ENCODE results near the gene SORBS2. TPM values are rescaled to one million over a fixed set of nuclear protein-coding genes. Genes with fewer than 3 reads are reported as not detected.
"Not testable (repeated sequence)": the region's sequence is repeated elsewhere in the genome, so short reads cannot be mapped to it uniquely, and the experiment has no call there.

Gene SORBS2, protein sequence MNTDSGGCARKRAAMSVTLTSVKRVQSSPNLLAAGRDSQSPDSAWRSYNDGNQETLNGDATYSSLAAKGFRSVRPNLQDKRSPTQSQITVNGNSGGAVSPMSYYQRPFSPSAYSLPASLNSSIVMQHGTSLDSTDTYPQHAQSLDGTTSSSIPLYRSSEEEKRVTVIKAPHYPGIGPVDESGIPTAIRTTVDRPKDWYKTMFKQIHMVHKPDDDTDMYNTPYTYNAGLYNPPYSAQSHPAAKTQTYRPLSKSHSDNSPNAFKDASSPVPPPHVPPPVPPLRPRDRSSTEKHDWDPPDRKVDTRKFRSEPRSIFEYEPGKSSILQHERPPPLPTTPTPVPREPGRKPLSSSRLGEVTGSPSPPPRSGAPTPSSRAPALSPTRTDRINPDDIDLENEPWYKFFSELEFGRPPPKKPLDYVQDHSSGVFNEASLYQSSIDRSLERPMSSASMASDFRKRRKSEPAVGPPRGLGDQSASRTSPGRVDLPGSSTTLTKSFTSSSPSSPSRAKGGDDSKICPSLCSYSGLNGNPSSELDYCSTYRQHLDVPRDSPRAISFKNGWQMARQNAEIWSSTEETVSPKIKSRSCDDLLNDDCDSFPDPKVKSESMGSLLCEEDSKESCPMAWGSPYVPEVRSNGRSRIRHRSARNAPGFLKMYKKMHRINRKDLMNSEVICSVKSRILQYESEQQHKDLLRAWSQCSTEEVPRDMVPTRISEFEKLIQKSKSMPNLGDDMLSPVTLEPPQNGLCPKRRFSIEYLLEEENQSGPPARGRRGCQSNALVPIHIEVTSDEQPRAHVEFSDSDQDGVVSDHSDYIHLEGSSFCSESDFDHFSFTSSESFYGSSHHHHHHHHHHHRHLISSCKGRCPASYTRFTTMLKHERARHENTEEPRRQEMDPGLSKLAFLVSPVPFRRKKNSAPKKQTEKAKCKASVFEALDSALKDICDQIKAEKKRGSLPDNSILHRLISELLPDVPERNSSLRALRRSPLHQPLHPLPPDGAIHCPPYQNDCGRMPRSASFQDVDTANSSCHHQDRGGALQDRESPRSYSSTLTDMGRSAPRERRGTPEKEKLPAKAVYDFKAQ (N-terminal part only)
- total RNA-seq (100 to 1,000 TPM; 578 to 776 (median 669) TPM), polyA plus RNA-seq (181 TPM)
- long read RNA-seq, donor 1, full-length matches to known transcripts = 255 of 761 reads
- long read RNA-seq, donor 1, partial matches to known transcripts = 158 of 761 reads
- long read RNA-seq, donor 1, other reads (novel, unspliced or antisense) = 348 of 761 reads
- long read RNA-seq, donor 2, transcript SORBS2-251 (2 exons, 420 nt) = major isoform, 25 of 193 reads
- long read RNA-seq, donor 2, partial matches to known transcripts = 72 of 193 reads
- long read RNA-seq, donor 2, other reads (novel, unspliced or antisense) = 91 of 193 reads
- long read RNA-seq, donor 3, transcript SORBS2-206 (23 exons, 3,043 nt) = minor isoform, 5 of 1,021 reads
- long read RNA-seq, donor 3, transcript SORBS2-260 (6 exons, 780 nt) = minor isoform, 10 of 1,021 reads
- long read RNA-seq, donor 3, transcript SORBS2-251 (2 exons, 420 nt) = major isoform, 68 of 1,021 reads
- long read RNA-seq, donor 3, partial matches to known transcripts = 303 of 1,021 reads
- long read RNA-seq, donor 3, other reads (novel, unspliced or antisense) = 634 of 1,021 reads
- long read RNA-seq, donor 4, full-length matches to known transcripts = 70 of 278 reads
- long read RNA-seq, donor 4, partial matches to known transcripts = 94 of 278 reads
- long read RNA-seq, donor 4, other reads (novel, unspliced or antisense) = 114 of 278 reads

DNA sequence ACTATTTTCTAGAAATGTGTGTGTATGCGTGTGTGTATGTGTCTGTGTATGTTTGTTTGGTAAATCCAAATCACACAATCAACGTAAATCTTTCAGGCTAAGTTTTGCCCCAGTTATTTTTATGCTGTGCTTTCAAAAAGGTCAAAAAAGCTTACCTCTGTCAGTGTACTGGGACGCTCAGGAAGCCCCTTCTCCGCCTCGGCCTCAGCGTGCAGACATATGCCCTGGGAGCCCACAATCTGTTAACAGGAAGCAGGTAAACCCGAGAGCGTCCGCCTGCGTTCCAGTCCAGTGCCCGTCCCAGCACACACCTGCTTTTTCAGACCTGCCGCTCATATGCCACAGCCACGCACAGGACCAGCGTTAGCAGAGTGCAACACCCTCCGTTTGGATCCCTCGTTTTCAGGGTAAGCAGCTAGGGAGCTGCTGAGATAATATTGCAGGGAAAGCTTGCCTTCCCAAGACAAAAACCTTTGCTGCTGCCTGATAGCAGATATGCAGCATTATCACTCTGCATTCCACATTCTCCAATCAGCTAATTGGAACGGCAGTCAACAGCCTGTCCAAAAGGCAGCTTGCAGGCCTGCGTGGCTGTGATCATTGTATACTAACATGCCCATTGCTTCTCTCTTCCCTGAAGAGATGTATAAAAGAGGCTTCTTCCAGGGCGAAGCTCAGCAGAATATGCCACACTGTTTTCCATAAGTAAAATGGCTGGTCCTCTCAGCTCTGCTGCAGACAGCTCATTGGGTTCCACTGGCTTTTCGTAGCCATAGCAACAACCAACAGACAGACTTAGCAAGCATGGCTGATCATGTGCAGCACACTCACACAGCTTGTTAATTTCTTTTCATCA, at the start of gene SORBS2:
Gene SORBS2, minus strand, starts transcription at position 686 of the 856 bp plus-strand sequence. CDS start 121,623 bp downstream, outside the sequence.
- peak within 1 kb of the TSS; percentile 73 for H3K4me3 ChIP-seq (ENCODE audit: low read length)
- WGBS = 23% methylated on average over 20 of the region's 20 CpGs
- H3K27ac ChIP-seq (ENCODE audit: low read length) = peak within 1 kb of the TSS; percentile 95
- peak in 1 of 3 donors; percentile 62 for DNase-seq
- no peaks in the 10 kb centered on the region for H3K9me3 ChIP-seq (ENCODE audit: control insufficient read depth, low read length)
- intact Hi-C loops (cut with DNase I) = loop anchor here in 1 of 4 donors (10.0 kb wide), 1 partner anchor 167 kb away; no protein-coding TSS in a partner anchor
- peak; percentile 84 to 85 for ATAC-seq
- no peaks in the 10 kb centered on the region for H3K4me1 ChIP-seq (ENCODE audit: control insufficient read depth, insufficient read depth, low read length)
- no peaks in the 10 kb centered on the region for H3K27me3 ChIP-seq (ENCODE audit: control insufficient read depth, insufficient read depth)

DNA sequence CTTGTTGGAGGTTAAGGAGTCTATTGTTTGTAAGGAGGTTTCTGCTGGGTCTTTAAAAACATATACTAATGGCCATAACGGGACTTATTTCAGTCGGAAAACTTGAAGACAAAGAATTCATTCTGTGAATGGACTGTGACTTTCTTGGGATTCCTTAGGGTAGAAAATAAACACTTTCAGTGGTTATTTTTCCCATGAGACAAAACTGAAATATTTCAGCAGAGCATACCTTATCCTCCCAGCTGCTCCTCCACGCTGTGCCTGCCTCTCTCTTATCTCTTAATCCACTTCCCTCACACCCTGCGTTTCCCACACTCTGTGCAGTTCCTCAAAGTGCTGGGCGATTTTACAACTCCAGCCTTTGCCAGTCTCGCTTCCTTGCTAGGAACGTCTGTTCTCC, 47.1 kb upstream of the SORBS2 start:
- intact Hi-C loops (cut with DNase I) = no loop called here
- no peaks in the 10 kb centered on the region for H3K9me3 ChIP-seq (ENCODE audit: control insufficient read depth, low read length)
- H3K4me3 ChIP-seq (ENCODE audit: low read length) = no peak overlapping the region
- H3K27ac ChIP-seq (ENCODE audit: low read length) = no peak overlapping the region
- no peak for DNase-seq
- H3K27me3 ChIP-seq (ENCODE audit: control insufficient read depth, insufficient read depth) = no peaks in the 10 kb centered on the region
- H3K4me1 ChIP-seq (ENCODE audit: control insufficient read depth, insufficient read depth, low read length) = no peaks in the 10 kb centered on the region
- peak in 1 of 2 donors; percentile 54 for ATAC-seq
- WGBS = 23% methylated on average over 7 of the region's 7 CpGs

DNA sequence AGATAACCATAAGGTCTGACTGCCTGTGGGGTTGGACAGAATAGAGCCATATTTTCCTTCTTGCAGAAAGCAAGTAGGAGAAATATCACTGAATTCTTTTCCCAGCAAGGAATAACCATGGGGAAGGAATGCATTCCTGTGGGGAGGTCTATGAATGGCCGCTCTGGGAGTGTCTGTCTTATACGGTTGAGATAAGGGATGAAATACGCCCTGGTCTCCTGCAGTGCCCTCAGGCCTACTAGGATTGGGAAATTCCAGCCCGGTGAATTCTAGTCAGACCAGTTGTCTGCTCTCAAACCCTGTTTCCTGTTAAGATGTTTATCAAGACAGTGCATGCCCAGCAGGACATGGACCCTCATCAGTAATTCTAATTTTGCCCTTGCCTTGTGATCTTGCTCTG, 45.6 kb upstream of the SORBS2 start:
- H3K9me3 ChIP-seq (ENCODE audit: control insufficient read depth, low read length); ATAC-seq; H3K27me3 ChIP-seq (ENCODE audit: control insufficient read depth, insufficient read depth); intact Hi-C loops (cut with DNase I); DNase-seq; H3K27ac ChIP-seq (ENCODE audit: low read length); H3K4me1 ChIP-seq (ENCODE audit: control insufficient read depth, insufficient read depth, low read length); H3K4me3 ChIP-seq (ENCODE audit: low read length): not testable (repeated sequence)
- 69% methylated on average over 4 of the region's 4 CpGs for WGBS

DNA sequence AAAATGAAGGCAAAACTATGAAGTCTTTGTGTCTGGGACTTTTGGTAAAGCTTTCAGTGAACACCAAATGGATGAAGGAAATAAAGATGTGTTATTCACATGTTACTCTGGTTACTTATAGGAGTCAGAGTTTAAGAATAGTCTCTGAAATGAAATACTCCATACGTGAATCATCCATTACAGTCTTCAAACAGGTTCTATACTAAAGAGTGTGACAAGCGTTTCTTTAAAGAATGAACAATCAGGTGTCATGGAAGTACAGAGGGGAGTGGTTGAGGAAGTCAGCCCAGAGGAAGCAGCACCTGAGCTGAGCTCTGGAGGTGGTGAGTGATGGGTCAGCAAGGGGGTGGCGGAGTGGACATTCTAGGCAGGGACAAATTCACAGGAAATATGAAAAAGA, 41.8 kb upstream of the SORBS2 start:
- intact Hi-C loops (cut with DNase I) = no loop called here

DNA sequence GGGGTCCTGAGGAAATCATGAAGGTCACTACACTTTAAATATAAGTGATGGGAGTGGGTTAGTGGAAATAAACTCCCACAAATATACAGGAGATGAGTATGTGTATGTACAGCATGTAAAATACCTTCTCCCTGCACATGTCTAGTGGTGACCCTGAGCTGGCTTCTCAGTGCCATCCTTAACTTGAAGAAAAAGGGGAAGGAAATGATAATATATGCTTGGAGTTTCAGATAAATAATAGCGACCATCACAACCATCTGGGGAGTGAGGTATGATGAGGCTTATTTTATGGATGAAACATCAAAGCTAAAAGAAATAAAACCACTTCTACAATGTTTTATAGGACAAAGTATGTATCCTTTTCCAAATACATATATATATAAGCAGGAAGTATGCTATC, 41.0 kb upstream of the SORBS2 start:
- intact Hi-C loops (cut with DNase I) = no loop called here
- no peak overlapping the region for H3K27ac ChIP-seq (ENCODE audit: low read length)
- WGBS = 64% methylated on average over 1 of the region's 1 CpG
- DNase-seq = no peak
- no peak overlapping the region for H3K4me3 ChIP-seq (ENCODE audit: low read length)
- H3K27me3 ChIP-seq (ENCODE audit: control insufficient read depth, insufficient read depth) = no peaks in the 10 kb centered on the region
- H3K9me3 ChIP-seq (ENCODE audit: control insufficient read depth, low read length) = no peaks in the 10 kb centered on the region
- peaks cover 4% of the 10 kb centered on the region for H3K4me1 ChIP-seq (ENCODE audit: control insufficient read depth, insufficient read depth, low read length)
- no peak for ATAC-seq

More for the DNA sequence above, 41.8 kb upstream of the SORBS2 start:
- Histone ChIP-seq H3K9me3 (ENCODE audit: control insufficient read depth, low read length) (no peaks in the 10 kb centered on the region), H3K4me1 (ENCODE audit: control insufficient read depth, insufficient read depth, low read length) (peaks cover 3% of the 10 kb centered on the region), H3K27ac (ENCODE audit: low read length) (no peak overlapping the region), H3K4me3 (ENCODE audit: low read length) (no peak overlapping the region), H3K27me3 (ENCODE audit: control insufficient read depth, insufficient read depth) (no peaks in the 10 kb centered on the region)
- 82% methylated on average over 3 of the region's 3 CpGs for WGBS
- ATAC-seq (no peak), DNase-seq (no peak)

DNA sequence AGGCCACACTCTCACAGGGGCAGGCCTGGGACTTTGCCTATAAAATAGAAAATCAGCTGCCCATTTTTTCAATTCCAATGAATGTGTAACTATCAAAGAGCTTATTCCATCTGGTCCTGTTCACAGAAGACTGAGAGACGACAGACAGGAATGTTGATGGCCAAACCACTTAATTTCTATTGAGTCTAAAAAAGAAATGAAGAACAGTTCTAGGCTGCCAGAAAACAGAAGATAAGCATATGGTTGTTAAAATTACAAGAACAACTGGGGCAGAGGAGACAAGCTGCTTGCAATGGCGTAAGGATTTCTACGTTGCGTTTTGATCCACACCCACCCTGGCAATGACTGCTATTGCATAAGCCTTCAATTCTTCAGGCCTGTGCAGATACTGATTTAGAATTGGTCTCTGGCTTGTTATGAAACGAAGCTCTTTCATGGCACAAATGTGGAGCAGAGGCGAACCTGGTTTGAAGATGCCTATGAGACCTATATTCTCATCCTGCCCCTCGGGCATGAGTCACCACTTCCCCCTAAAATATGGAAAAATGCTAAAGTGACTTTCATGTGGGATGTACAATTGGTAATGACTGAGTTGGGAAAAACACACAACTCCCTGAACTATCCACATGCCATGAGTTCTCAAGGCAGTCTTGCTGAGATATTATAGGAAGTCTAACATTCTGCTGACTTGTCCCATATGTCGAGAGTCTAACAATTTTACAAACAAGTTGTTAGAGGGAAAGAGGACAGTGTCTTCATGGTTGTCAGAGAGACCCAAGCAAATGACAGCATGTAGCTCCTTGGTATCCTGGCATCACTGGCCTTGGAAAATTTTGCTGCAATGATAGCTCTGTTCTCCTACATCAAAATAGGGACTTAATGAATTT, 37.9 kb upstream of the SORBS2 start:
- peaks cover 6% of the 10 kb centered on the region for H3K4me1 ChIP-seq (ENCODE audit: control insufficient read depth, insufficient read depth, low read length)
- intact Hi-C loops (cut with DNase I) = loop anchor here in 2 of 4 donors (10.0 kb wide), 2 partner anchors 165 to 175 kb away; no protein-coding TSS in a partner anchor
- WGBS = 46% methylated on average over 8 of the region's 8 CpGs
- H3K27ac ChIP-seq (ENCODE audit: low read length) = peak overlapping the region; percentile 93
- ATAC-seq = peak; percentile 83 to 90
- H3K9me3 ChIP-seq (ENCODE audit: control insufficient read depth, low read length) = no peaks in the 10 kb centered on the region
- H3K27me3 ChIP-seq (ENCODE audit: control insufficient read depth, insufficient read depth) = no peaks in the 10 kb centered on the region
- H3K4me3 ChIP-seq (ENCODE audit: low read length) = no peak overlapping the region
- DNase-seq = peak; percentile 58 to 74 (median 58)

DNA sequence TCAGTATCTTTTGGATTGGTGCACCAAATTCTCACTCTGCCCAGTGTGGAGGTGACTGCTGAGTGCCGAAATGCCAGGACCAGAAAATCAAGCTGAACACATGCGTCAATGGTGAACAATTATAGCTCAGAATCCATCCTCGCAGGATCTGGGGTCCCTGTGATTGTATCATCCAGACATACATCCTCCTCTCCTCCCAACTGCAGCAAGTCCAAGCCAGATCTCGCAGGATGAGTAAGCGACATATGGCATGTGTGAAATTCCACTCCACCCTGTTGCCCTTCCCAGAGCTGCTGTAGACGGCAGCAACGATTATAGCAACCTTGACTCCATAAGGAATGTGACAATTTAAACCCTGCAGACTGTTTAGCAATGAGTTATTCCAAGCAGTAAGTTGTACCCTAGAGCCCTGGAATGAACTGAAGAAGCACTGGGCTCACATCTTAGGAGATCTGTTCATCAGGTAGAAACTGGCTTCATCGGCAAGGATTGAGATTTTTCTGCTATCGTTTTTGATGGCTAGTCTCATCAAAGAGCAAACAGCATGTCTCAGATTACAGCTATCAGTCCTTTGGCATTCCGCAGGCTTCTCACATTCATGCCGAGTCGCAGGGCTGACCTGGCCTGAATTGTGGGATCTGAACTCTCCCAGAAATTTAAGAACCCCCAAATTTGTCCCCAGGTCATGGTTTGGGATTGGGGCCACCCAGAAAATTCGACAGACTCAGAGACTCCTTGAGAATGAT, 35.5 kb upstream of the SORBS2 start:
- intact Hi-C loops (cut with DNase I) = loop anchor here in 2 of 4 donors (10.0 kb wide), 2 partner anchors 167 to 177 kb away; no protein-coding TSS in a partner anchor
- Histone ChIP-seq H3K4me3 (ENCODE audit: low read length) (no peak overlapping the region), H3K4me1 (ENCODE audit: control insufficient read depth, insufficient read depth, low read length) (peaks cover 6% of the 10 kb centered on the region), H3K9me3 (ENCODE audit: control insufficient read depth, low read length) (no peaks in the 10 kb centered on the region), H3K27me3 (ENCODE audit: control insufficient read depth, insufficient read depth) (no peaks in the 10 kb centered on the region), H3K27ac (ENCODE audit: low read length) (peak overlapping the region; percentile 89)
- ATAC-seq (peak; percentile 88 to 92), DNase-seq (peak; percentile 69 to 85 (median 84))
- 41% methylated on average over 13 of the region's 13 CpGs for WGBS

DNA sequence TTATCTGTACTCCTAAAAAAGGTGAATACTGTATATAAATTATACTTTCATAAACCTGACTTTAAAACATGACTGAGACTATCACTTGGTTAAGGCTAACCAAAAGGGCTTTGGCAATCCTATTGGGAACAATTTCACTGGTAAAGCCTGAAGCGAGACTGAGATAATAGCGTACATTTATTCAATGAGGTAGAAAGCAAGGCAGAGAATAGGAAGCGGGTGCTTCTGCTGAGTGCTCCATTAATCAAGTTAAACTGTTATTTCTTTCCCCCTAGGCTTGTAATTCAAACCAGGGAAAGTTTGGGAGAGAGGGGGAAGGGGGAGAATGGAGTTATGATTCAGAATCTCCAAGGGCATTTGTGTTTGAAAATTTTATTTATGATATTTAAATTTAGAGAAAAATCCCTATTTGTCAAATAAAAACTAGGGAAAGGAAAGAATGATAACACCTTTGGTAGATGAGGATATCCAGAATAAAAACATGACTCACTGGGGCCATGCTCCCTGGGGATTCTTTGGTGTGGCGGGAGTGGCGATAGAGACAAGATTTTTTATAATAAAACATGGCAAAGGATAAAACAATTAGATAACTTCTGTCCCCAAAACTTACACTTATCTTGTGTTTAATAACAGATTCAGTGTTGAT, 34.6 kb upstream of the SORBS2 start:
- intact Hi-C loops (cut with DNase I) = loop anchor here in 2 of 4 donors (10.0 kb wide), 2 partner anchors 168 to 178 kb away; no protein-coding TSS in a partner anchor
- DNase-seq (peak in 1 of 3 donors; percentile 39), ATAC-seq (no peak)
- H3K27me3 ChIP-seq (ENCODE audit: control insufficient read depth, insufficient read depth) = no peaks in the 10 kb centered on the region
- 47% methylated on average over 5 of the region's 5 CpGs for WGBS
- no peak overlapping the region for H3K4me3 ChIP-seq (ENCODE audit: low read length)
- peak overlapping the region; percentile 67 for H3K27ac ChIP-seq (ENCODE audit: low read length)
- H3K4me1 ChIP-seq (ENCODE audit: control insufficient read depth, insufficient read depth, low read length) = peaks cover 6% of the 10 kb centered on the region
- H3K9me3 ChIP-seq (ENCODE audit: control insufficient read depth, low read length) = no peaks in the 10 kb centered on the region
